Spinal cord (tissue), 10 donors: ENCODE measurements around the gene CYB561D2. TPM values are rescaled to one million over a fixed set of nuclear protein-coding genes. Genes with fewer than 3 reads are reported as not detected.

Source experiments
- DNase-seq, 6 donors: peaks; one replicate each; pipeline versions ENCODE4 v3.0.0 to v3.0.0-alpha.2; 2013 to 2015; ENCODE audit warnings: low spot score in 6 of 6, low read depth in 4 of 6
- H3K27ac ChIP-seq: one replicate; pipeline ENCODE4 v1.5.1; 2013; ENCODE audit warnings: low read depth, low read length, control low read depth
- H3K27me3 ChIP-seq: one replicate; pipeline ENCODE4 v1.6.1; 2013; ENCODE audit warnings: low read length; ENCODE audit not compliant: control insufficient read depth, insufficient read depth
- H3K36me3 ChIP-seq: one replicate; pipeline ENCODE4 v1.6.1; 2013; ENCODE audit warnings: low read length; ENCODE audit not compliant: control insufficient read depth, insufficient read depth
- H3K4me1 ChIP-seq: one replicate; pipeline ENCODE4 v1.6.1; 2013; ENCODE audit warnings: low read length; ENCODE audit not compliant: control insufficient read depth, insufficient read depth
- H3K4me3 ChIP-seq: one replicate; pipeline ENCODE4 v1.5.1; 2013; ENCODE audit warnings: low read depth, low read length, control low read depth
- H3K9me3 ChIP-seq: one replicate; pipeline ENCODE4 v1.6.1; 2013; ENCODE audit warnings: low read length; ENCODE audit not compliant: control insufficient read depth, insufficient read depth
- WGBS: methylation state at CpG from one replicate; pipeline ENCODE4 v1.1.5; 2013; ENCODE audit warnings: missing lambda C conversion rate; ENCODE audit not compliant: insufficient coverage; 5-methylcytosine and 5-hydroxymethylcytosine counted together
- polyA plus RNA-seq, 2 donors: library from polyadenylated mRNA; unstranded; fragments of 120-200 nt; gene quantifications; one replicate each; pipeline ENCODE4 v1.2.1, GENCODE V29; 2013; ENCODE audit not compliant: insufficient read length in 2 of 2
- total RNA-seq, 2 donors: library from RNA; depleted of rRNA in 1 of 2; stranded (reverse); fragments of 120-200 nt in 1 of 2; fragments of >200 nt in 1 of 2; gene quantifications; one replicate each; pipeline versions ENCODE4 v1.2.3 to v1.2.4, GENCODE V29; 2013 to 2014
- donor health status: healthy.

CYB561D2 gene
- total and polyA plus RNA-seq, 4 donors, result 14.8 to 16.1 (median 15.4) TPM

GRCh38 chr3:50358911-50359759 lies 8.5 kb downstream of the CYB561D2 start, which contains the start of gene TMEM115:
TSS of gene TMEM115 (minus strand) at chr3:50359521. CDS start at chr3:50359063, 458 bp downstream.
- Histone ChIP-seq H3K27ac (peak within 1 kb of the TSS; percentile 78), H3K4me1 (peaks cover 50% of the 10 kb centered on the region), H3K4me3 (peak within 1 kb of the TSS; percentile 91), H3K27me3 (no peaks in the 10 kb centered on the region), H3K36me3 (peaks cover 53% of the 10 kb centered on the region), H3K9me3 (no peaks in the 10 kb centered on the region)
- WGBS, result 1% methylated on average over 59 of the region's 64 CpGs
- peak; percentile 92 to 100 (median 98) for DNase-seq

- H3K36me3 ChIP-seq, result peaks cover 53% of the 10 kb centered on the region
- no peak overlapping the region for H3K27ac ChIP-seq
- H3K9me3 ChIP-seq, result no peaks in the 10 kb centered on the region
- H3K4me1 ChIP-seq, result peaks cover 56% of the 10 kb centered on the region
- H3K4me3 ChIP-seq, result peak overlapping the region; percentile 91
- WGBS, result 13% methylated on average over 5 of the region's 8 CpGs
- H3K27me3 ChIP-seq, result no peaks in the 10 kb centered on the region
- DNase-seq, result no peak
Measured at GRCh38 chr3:50359760-50360110, 9.1 kb downstream of the CYB561D2 start.

GRCh38 chr3:50364573-50365079 lies 14.0 kb downstream of the CYB561D2 start:
- no peak for DNase-seq

GRCh38 chr3:50365080-50365841 lies 14.6 kb downstream of the CYB561D2 start:
- H3K27me3 ChIP-seq, result no peaks in the 10 kb centered on the region
- peak in 3 of 6 donors; percentile 38 to 86 (median 80) for DNase-seq
- H3K9me3 ChIP-seq, result no peaks in the 10 kb centered on the region
- peaks cover 52% of the 10 kb centered on the region for H3K36me3 ChIP-seq
- no peak overlapping the region for H3K27ac ChIP-seq
- peak overlapping the region; percentile 58 for H3K4me3 ChIP-seq
- WGBS, result 7% methylated on average over 48 of the region's 53 CpGs
- H3K4me1 ChIP-seq, result peaks cover 19% of the 10 kb centered on the region

More at GRCh38 chr3:50364573-50365079, 14.0 kb downstream of the CYB561D2 start:
- peaks cover 48% of the 10 kb centered on the region for H3K36me3 ChIP-seq
- H3K27ac ChIP-seq, result peak overlapping the region; percentile 33
- H3K9me3 ChIP-seq, result no peaks in the 10 kb centered on the region
- peaks cover 24% of the 10 kb centered on the region for H3K4me1 ChIP-seq
- peak overlapping the region; percentile 58 for H3K4me3 ChIP-seq
- H3K27me3 ChIP-seq, result no peaks in the 10 kb centered on the region
- 13% methylated on average over 45 of the region's 48 CpGs for WGBS

- H3K9me3 ChIP-seq, result no peaks in the 10 kb centered on the region
- H3K4me3 ChIP-seq, result no peak overlapping the region
- 100% methylated on average over 2 of the region's 5 CpGs for WGBS
- no peaks in the 10 kb centered on the region for H3K27me3 ChIP-seq
- H3K4me1 ChIP-seq, result peaks cover 21% of the 10 kb centered on the region
- no peak overlapping the region for H3K27ac ChIP-seq
- H3K36me3 ChIP-seq, result peaks cover 52% of the 10 kb centered on the region
- no peak for DNase-seq
Measured at GRCh38 chr3:50365842-50366220, 15.2 kb downstream of the CYB561D2 start.

- WGBS, result 77% methylated on average over 9 of the region's 9 CpGs
- DNase-seq, result no peak
- H3K36me3 ChIP-seq, result peaks cover 53% of the 10 kb centered on the region
- H3K27me3 ChIP-seq, result no peaks in the 10 kb centered on the region
- H3K27ac ChIP-seq, result no peak overlapping the region
- H3K9me3 ChIP-seq, result no peaks in the 10 kb centered on the region
- no peak overlapping the region for H3K4me3 ChIP-seq
- H3K4me1 ChIP-seq, result peaks cover 37% of the 10 kb centered on the region
Measured at GRCh38 chr3:50369012-50369670, 18.5 kb downstream of the CYB561D2 start.

GRCh38 chr3:50370594-50370993 lies 19.9 kb downstream of the CYB561D2 start:
- peak in 2 of 6 donors; percentile 81 to 92 for DNase-seq
- peaks cover 25% of the 10 kb centered on the region for H3K4me1 ChIP-seq
- H3K4me3 ChIP-seq, result no peak overlapping the region
- H3K27ac ChIP-seq, result no peak overlapping the region
- H3K9me3 ChIP-seq, result no peaks in the 10 kb centered on the region
- peaks cover 56% of the 10 kb centered on the region for H3K36me3 ChIP-seq
- no peaks in the 10 kb centered on the region for H3K27me3 ChIP-seq
- 53% methylated on average over 4 of the region's 14 CpGs for WGBS

- H3K27me3 ChIP-seq, result no peaks in the 10 kb centered on the region
- peaks cover 56% of the 10 kb centered on the region for H3K36me3 ChIP-seq
- WGBS, result 78% methylated on average over 3 of the region's 3 CpGs
- H3K4me3 ChIP-seq, result no peak overlapping the region
- no peak overlapping the region for H3K27ac ChIP-seq
- H3K9me3 ChIP-seq, result no peaks in the 10 kb centered on the region
- H3K4me1 ChIP-seq, result peaks cover 21% of the 10 kb centered on the region
- DNase-seq, result no peak
Measured at GRCh38 chr3:50371133-50371685, 20.5 kb downstream of the CYB561D2 start.

- Histone ChIP-seq H3K4me3 (no peak overlapping the region), H3K27ac (no peak overlapping the region), H3K27me3 (no peaks in the 10 kb centered on the region), H3K4me1 (peaks cover 21% of the 10 kb centered on the region), H3K36me3 (peaks cover 47% of the 10 kb centered on the region), H3K9me3 (no peaks in the 10 kb centered on the region)
- WGBS, result 56% methylated on average over 8 of the region's 8 CpGs
- DNase-seq, result peak in 1 of 6 donors; percentile 59
Measured at GRCh38 chr3:50372349-50372748, 21.7 kb downstream of the CYB561D2 start.
